ENCODE measurements around the gene ZNF699.
"Not testable (repeated sequence)": the region's sequence is repeated elsewhere in the genome, so short reads cannot be mapped to it uniquely, and the experiment has no call there.

Gene ZNF699

DNA sequence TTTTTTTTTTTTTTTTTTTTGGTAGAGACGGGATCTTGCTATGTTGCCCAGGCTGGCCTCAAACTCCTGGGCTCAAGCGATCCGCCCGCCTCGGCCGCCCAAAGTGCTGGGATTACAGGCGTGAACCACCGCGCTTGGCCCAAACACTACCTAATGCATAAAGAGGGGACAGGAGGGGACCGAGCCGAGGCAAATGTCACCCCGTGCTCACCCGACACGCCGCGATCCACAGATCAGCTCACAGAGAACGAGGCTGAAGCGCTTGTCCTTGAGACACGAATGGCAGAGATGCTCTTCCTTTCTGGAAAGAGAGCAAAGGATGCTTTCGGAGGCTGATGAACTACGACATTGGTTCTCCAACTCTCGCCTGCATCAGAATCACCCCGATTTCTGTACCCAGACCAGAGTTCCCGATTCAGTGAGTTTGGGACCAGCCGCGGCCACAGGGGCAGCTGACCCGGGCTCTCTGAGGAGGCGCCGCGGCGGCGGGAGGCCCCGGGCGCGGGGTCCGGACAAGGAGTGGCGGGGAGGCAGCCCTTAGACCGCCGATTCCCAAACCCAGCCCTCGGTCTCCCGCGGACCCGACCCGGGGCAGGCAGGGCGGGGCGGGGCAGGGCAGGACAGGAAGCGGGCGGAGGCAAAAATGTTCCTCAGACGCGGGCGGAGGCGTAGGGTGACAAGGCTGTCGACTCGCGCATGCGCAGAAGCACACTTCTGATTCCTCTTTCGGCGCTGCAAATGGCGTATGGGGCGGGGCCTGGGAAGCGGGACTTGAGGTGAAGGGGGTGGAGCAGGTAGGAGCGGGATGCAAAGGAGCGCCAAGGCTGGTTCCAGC, at the start of gene ZNF699:
ZNF699 (minus strand) TSS at position 700 of the 835 bp plus-strand sequence. CDS start 4,719 bp downstream, outside the sequence.
- peak; percentile 83 for DNase-seq (ENCODE audit: low spot score)

- no peak for DNase-seq (ENCODE audit: low spot score)
Observed at GRCh38 chr19:9354651-9355050, 45.0 kb upstream of the ZNF699 start.

GRCh38 chr19:9353011-9353410, 43.4 kb upstream of the ZNF699 start:
- no peak for DNase-seq (ENCODE audit: low spot score)

GRCh38 chr19:9352505-9352904, 42.9 kb upstream of the ZNF699 start:
- DNase-seq (ENCODE audit: low spot score): no peak

GRCh38 chr19:9348671-9349070, 39.0 kb upstream of the ZNF699 start:
- DNase-seq (ENCODE audit: low spot score): no peak

GRCh38 chr19:9348253-9348652, 38.6 kb upstream of the ZNF699 start:
- no peak for DNase-seq (ENCODE audit: low spot score)

DNA sequence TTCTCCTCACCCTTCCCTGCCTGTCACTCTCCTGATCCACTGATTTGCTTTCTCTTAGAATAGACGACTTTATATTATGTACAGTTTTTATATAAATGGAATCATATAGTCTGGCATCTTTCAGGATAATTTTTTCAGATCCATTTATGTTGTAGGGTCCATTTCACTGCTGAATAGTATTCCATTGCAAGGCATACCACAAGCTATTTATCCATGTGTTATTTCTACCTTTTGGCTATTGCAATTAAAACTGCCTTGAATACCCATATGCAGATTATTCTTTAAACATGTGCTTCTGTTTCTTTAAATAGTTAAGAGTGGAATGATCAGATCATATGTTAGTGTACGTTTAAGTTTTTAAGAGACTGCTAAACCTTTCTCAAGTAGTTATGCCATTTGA, 35.4 kb upstream of the ZNF699 start:
- DNase-seq (ENCODE audit: low spot score): no peak

DNA sequence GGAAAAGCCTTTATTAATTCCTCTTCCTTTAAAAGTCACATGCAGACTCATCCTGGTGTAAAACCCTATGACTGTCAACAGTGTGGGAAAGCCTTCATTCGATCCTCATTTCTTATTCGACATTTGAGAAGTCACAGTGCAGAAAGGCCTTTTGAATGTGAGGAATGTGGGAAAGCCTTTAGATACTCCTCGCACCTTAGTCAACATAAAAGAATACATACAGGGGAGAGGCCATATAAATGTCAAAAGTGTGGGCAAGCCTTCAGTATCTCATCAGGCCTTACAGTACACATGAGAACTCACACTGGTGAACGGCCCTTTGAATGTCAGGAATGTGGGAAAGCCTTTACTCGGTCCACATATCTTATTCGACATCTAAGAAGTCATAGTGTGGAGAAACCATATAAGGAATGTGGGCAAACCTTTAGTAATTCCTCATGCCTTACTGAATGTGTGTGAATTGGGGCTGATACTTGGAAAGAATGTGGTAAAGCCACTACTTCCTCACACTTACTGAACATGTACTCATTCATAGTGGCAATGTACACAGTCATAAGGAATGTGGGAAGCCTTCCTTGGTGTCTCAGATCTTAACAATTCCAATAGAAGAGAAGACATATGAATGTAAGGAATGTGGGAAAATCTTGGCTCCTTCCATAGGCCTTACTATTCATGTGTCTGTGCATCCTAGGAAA, 33.1 kb upstream of the ZNF699 start:
- no peak for DNase-seq (ENCODE audit: low spot score)

DNA sequence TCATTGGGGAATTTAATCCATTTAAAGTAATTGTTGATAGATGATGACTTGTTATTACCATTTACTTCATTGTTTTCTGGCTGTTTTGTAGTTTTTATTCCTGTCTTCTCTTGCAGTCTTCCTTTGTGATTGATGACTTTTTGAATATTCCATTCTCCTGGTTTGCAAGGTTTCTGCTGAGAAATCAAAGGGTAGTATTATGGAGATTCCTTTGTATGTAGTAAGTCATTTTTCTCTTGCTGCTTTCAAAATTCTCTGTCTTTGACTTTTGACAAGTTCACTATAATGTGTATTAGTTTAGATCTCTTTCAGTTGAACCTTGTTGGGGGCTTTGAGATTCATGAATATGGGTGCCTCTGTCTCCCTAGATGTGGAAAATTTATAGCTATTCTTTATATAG, 20.4 kb upstream of the ZNF699 start:
- no peak for DNase-seq (ENCODE audit: low spot score)

DNA sequence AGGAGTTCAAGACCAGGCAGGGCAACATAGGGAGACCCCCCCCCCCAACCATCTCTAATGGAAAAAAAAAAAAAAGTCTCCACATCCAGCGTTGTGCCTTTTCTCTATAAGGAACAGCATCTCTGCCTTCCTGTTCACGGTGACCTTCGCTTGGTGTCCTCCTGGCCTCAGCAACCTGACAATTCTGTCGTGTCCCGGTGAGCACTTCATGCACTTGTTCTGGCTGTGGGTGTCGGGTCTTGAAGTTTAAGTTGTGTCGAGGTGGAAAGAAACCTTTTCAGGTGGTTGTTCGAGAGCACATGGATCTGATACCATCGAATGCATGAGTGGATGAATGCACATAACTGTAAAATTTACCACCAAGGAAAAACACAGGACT, 14.9 kb upstream of the ZNF699 start:
- no peak for DNase-seq (ENCODE audit: low spot score)

GRCh38 chr19:9323919-9324583, 14.4 kb upstream of the ZNF699 start, which contains the start of gene ZNF559:
ZNF559 (plus strand) TSS chr19:9324179; CDS start chr19:9338550, 14,371 bp downstream.
- DNase-seq (ENCODE audit: low spot score): peak; percentile 81

- peak; percentile 47 for DNase-seq (ENCODE audit: low spot score)
Observed at GRCh38 chr19:9323557-9323918, 13.9 kb upstream of the ZNF699 start.

DNA sequence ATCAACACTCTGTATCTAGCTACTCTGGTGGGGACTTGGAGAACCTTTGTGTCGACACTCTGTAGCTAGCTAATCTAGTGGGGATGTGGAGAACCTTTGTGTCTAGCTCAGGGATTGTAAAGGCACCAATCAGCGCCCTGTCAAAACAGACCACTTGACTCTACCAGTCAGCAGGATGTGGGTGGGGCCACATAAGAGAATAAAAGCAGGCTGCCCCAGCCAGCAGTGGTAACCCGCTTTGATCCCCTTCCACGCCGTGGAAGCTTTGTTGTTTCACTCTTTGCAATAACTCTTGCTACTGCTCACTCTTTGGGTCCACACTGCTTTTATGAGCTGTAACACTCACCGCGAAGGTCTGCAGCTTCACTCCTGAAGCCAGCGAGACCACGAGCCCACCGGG, 12.6 kb upstream of the ZNF699 start:
- DNase-seq (ENCODE audit: low spot score): not testable (repeated sequence)

- DNase-seq (ENCODE audit: low spot score): not testable (repeated sequence)
Observed at GRCh38 chr19:9321756-9322155, 12.1 kb upstream of the ZNF699 start.

DNA sequence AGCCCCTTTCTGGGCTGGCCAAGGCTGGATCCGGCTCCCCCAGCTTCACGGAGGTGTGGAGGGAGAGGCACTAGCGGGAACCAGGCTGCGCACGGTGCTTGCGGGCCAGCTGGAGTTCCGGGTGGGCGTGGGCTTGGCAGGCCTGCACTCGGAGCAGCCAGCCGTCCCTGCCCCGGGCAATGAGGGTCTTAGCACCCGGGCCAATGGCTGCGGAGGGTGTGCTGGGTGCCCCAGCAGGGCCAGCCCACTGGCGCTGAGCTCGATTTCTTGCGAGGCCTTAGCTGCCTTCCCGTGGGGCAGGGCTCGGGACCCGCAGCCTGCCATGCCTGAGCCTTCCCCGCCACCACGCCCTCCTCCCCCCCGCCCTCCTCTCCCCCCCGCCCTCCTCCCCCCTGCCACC, 11.7 kb upstream of the ZNF699 start:
- DNase-seq (ENCODE audit: low spot score): no peak

DNA sequence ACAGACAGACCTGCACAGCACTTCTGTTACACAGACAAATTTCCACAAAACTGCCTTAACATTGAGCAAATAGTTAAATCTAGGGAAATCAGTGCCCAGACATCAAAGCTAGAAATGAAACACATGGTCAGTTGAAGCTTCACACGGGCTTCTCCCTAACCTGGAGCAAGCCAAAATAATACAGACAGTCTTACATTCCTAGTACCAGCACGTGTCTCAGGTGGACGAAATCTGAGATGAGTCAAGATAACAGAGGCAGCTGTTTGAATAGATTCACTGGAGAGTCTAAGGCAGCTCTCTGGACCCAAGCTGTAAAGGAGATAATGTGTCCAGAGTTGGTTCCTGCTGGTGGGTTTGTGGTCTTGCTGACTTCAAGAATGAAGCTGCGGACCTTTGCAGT, 4.1 kb upstream of the ZNF699 start:
- DNase-seq (ENCODE audit: low spot score): no peak

DNA sequence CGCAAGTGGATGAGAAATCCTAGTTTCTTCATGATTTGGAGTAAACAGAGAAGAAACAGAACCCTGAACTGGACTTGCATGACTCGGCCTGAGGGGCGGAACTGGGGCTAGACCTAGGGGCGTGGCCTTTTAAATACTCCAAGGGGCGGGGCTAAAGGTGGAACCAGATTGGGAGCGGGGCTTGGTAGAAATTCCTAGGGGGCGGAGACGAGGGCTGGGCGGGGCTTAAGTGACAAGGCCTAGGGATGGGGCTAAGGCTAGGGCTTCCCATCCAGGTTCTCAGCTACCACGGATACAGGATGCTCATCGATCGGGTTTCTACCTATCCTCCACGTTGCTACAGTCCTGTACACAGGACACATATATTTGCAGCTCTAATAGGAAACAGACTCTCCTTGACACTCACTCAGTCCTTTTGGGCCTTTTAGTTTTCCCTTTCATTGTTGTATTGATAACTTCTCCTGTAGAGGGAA, 372 bp upstream of the ZNF699 start:
- no peak for DNase-seq (ENCODE audit: low spot score)

- no peak for DNase-seq (ENCODE audit: low spot score)
Observed at GRCh38 chr19:9308091-9308770, 1.4 kb downstream of the ZNF699 start.

- no peak for DNase-seq (ENCODE audit: low spot score)
Observed at GRCh38 chr19:9306443-9306842, 3.2 kb downstream of the ZNF699 start.

GRCh38 chr19:9296336-9296735, 13.3 kb downstream of the ZNF699 start:
- no peak for DNase-seq (ENCODE audit: low spot score)

DNA sequence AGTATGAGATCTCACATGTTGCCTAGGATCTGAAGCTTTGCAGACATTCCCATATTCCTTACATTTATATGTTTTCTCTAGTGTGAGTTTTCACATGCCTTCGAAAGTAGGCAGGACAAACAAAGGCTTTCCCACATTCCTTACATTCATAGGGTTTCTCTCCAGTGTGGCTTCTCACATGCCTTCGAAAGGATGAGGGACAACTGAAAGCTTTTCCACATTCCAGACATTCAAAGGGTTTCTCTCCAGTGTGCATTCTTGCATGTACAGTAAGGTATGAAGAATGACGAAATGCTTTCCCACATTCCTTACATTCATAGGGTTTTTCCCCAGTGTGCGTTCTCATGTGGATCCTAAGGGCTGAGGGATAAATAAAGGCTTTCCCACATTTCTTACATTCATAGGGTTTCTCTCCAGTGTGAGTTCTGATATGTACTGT, 14.2 kb downstream of the ZNF699 start:
- no peak for DNase-seq (ENCODE audit: low spot score)

- DNase-seq (ENCODE audit: low spot score): no peak
Observed at GRCh38 chr19:9289231-9289884, 20.3 kb downstream of the ZNF699 start.
